ENCODE measurements around the gene CETN1. TPM values are rescaled to one million over a fixed set of nuclear protein-coding genes. Genes with fewer than 3 reads are reported as not detected.

CETN1 gene
- total and polyA plus RNA-seq, 2 of the 13 experiments (the other 11 are each of a cell fraction or from before 2014, with no cell fraction given): not detected

- H4K20me1 ChIP-seq (ENCODE audit: insufficient read depth, low read length): no peaks in the 10 kb centered on the region
- H3K79me2 ChIP-seq (ENCODE audit: insufficient read depth, low read length): no peaks in the 10 kb centered on the region
- FAIRE-seq: no peak
- no peak for DNase-seq (ENCODE audit: low spot score)
- ATAC-seq: no peak
- H3K4me1 ChIP-seq (ENCODE audit: insufficient read depth, low read length): no peaks in the 10 kb centered on the region
- no peaks in the 10 kb centered on the region for H3K9me3 ChIP-seq (ENCODE audit: low read length)
- in situ Hi-C loops (cut with HindIII; ENCODE audit: extremely low pct_ligation_motif_present, low pct_unique_long_range_greater_than_20kb): no loop called here
- no peak overlapping the region for H3K4me2 ChIP-seq (ENCODE audit: low read depth, low read length)
- no peak overlapping the region for H2AFZ ChIP-seq (ENCODE audit: low read length)
- no peak overlapping the region for H3K27ac ChIP-seq (ENCODE audit: extremely low read length, insufficient read depth, low read length)
- no peaks in the 10 kb centered on the region for H3K27me3 ChIP-seq (ENCODE audit: control insufficient read depth in 1 of 2, insufficient read depth in 2 of 2, low read length in 2 of 2)
- no peaks in the 10 kb centered on the region for H3K36me3 ChIP-seq (replicated peaks in 1 of 2; ENCODE audit: control insufficient read depth in 1 of 2, insufficient read depth in 2 of 2, low read length in 2 of 2)
- BruUV-seq (replicated peaks): no TSS peak
- H3K4me3 ChIP-seq (replicated peaks in 1 of 3; ENCODE audit: insufficient read depth in 1 of 3, low read depth in 2 of 3, low read length in 3 of 3): no peak overlapping the region
- intact Hi-C loops (cut with micrococcal nuclease; ENCODE audit: unreplicated experiment): no loop called here
- no peak overlapping the region for H3K9ac ChIP-seq (ENCODE audit: insufficient read depth, low read depth, low read length)
- ChIA-PET CTCF (ENCODE audit: low intra/inter-chr PET ratio, low total read pairs) (no interaction called here), POLR2A (no interaction called here)
- TF ChIP-seq NR2F2 (IDR thresholded peaks at IDR 0.05; ENCODE audit: borderline replicate concordance, low read depth) (no peak), ZNF543 (CRISPR knock-in tag; IDR thresholded peaks at IDR 0.05) (no peak), ZBTB26 (CRISPR knock-in tag; IDR thresholded peaks at IDR 0.05; ENCODE audit: borderline replicate concordance) (no peak)
Measured at GRCh38 chr18:532632-533031, 47.5 kb upstream of the CETN1 start.

DNA sequence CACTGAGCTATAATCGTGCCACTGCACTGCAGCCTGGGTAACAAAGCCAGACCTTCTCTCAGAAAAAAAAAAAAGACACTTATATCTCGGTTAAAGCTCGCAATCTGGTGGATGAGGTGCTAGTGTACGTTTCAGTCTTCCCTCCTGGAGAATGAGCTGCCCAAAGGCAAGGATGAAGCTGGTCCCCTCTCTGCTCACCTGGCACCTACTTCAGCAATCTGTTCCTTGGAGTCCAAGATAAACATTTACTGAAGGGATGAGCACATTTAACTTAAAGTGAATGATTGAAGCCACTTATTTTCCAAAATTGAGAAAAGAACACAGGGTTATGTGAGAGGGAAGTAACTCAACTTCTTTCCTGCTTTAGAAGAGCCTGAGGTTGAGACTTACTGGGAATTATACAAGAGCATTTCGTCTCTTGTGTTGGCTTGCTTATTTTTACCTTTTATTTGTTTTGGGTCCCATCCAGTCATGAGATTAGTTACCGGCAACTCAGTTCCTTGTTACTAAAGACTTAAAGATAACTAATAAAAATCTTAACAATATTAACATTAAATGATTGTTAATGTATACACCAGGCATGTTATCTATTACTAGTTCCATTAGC, 46.1 kb upstream of the CETN1 start:
- Histone ChIP-seq H3K4me3 (replicated peaks in 1 of 3; ENCODE audit: insufficient read depth in 1 of 3, low read depth in 2 of 3, low read length in 3 of 3) (no peak overlapping the region), H3K9ac (ENCODE audit: insufficient read depth, low read depth, low read length) (no peak overlapping the region), H3K79me2 (ENCODE audit: insufficient read depth, low read length) (no peaks in the 10 kb centered on the region), H2AFZ (ENCODE audit: low read length) (no peak overlapping the region), H3K4me2 (ENCODE audit: low read depth, low read length) (no peak overlapping the region), H3K4me1 (ENCODE audit: insufficient read depth, low read length) (no peaks in the 10 kb centered on the region), H3K27me3 (ENCODE audit: control insufficient read depth in 1 of 2, insufficient read depth in 2 of 2, low read length in 2 of 2) (no peaks in the 10 kb centered on the region), H3K9me3 (ENCODE audit: low read length) (no peaks in the 10 kb centered on the region), H3K27ac (ENCODE audit: extremely low read length, insufficient read depth, low read length) (no peak overlapping the region), H3K36me3 (replicated peaks in 1 of 2; ENCODE audit: control insufficient read depth in 1 of 2, insufficient read depth in 2 of 2, low read length in 2 of 2) (no peaks in the 10 kb centered on the region), H4K20me1 (ENCODE audit: insufficient read depth, low read length) (no peaks in the 10 kb centered on the region)
- intact Hi-C loops (cut with micrococcal nuclease; ENCODE audit: unreplicated experiment) (no loop called here), in situ Hi-C loops (cut with HindIII; ENCODE audit: extremely low pct_ligation_motif_present, low pct_unique_long_range_greater_than_20kb) (no loop called here)
- no peak for ATAC-seq
- FAIRE-seq: no peak
- ChIA-PET CTCF (ENCODE audit: low intra/inter-chr PET ratio, low total read pairs) (no interaction called here), POLR2A (no interaction called here)
- BruUV-seq (replicated peaks): no TSS peak
- 32% methylated on average over 6 of the region's 6 CpGs for WGBS (ENCODE audit: low lambda C conversion rate)
- TF ChIP-seq MTA1 (CRISPR knock-in tag; IDR thresholded peaks at IDR 0.05; ENCODE audit: borderline replicate concordance) (no peak), ZMAT3 (CRISPR knock-in tag; conservative IDR thresholded peaks at IDR 0.05) (no peak), MATR3 (CRISPR knock-in tag; IDR thresholded peaks at IDR 0.05) (no peak), BRCA1 (CRISPR knock-in tag; IDR thresholded peaks at IDR 0.05) (no peak), ZNF703 (CRISPR knock-in tag; IDR thresholded peaks at IDR 0.05; ENCODE audit: borderline replicate concordance) (no peak), ZNF850 (CRISPR knock-in tag; conservative IDR thresholded peaks at IDR 0.05) (no peak), ZNF569 (CRISPR knock-in tag; IDR thresholded peaks at IDR 0.05; ENCODE audit: borderline replicate concordance) (no peak), KAT7 (CRISPR knock-in tag; IDR thresholded peaks at IDR 0.05; ENCODE audit: borderline replicate concordance) (no peak), ZNF704 (CRISPR knock-in tag; IDR thresholded peaks at IDR 0.05; ENCODE audit: borderline replicate concordance) (no peak)
- TF ChIP-seq, protein P1, sequence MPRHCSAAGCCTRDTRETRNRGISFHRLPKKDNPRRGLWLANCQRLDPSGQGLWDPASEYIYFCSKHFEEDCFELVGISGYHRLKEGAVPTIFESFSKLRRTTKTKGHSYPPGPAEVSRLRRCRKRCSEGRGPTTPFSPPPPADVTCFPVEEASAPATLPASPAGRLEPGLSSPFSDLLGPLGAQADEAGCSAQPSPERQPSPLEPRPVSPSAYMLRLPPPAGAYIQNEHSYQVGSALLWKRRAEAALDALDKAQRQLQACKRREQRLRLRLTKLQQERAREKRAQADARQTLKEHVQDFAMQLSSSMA (CRISPR knock-in tag; IDR thresholded peaks at IDR 0.05): no peak
- TF ChIP-seq, protein P2, sequence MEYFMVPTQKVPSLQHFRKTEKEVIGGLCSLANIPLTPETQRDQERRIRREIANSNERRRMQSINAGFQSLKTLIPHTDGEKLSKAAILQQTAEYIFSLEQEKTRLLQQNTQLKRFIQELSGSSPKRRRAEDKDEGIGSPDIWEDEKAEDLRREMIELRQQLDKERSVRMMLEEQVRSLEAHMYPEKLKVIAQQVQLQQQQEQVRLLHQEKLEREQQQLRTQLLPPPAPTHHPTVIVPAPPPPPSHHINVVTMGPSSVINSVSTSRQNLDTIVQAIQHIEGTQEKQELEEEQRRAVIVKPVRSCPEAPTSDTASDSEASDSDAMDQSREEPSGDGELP (IDR thresholded peaks at IDR 0.05; ENCODE audit: borderline replicate concordance, low read depth): no peak
- DNase-seq (ENCODE audit: low spot score): no peak

Measured in HepG2 (cell line).